GM21423 (cell line): ENCODE data around the gene LCNL1.
"Not testable (repeated sequence)": the region's sequence is repeated elsewhere in the genome, so short reads cannot be mapped to it uniquely, and the experiment has no call there.

Source experiments
- ATAC-seq: cut with Tn5 transposase; IDR thresholded peaks from one replicate; pipeline ENCODE4 v1.9.1; 2021; ENCODE audit warnings: mild to moderate bottlenecking, moderate library complexity; ENCODE audit not compliant: unreplicated experiment

LCNL1 gene

DNA sequence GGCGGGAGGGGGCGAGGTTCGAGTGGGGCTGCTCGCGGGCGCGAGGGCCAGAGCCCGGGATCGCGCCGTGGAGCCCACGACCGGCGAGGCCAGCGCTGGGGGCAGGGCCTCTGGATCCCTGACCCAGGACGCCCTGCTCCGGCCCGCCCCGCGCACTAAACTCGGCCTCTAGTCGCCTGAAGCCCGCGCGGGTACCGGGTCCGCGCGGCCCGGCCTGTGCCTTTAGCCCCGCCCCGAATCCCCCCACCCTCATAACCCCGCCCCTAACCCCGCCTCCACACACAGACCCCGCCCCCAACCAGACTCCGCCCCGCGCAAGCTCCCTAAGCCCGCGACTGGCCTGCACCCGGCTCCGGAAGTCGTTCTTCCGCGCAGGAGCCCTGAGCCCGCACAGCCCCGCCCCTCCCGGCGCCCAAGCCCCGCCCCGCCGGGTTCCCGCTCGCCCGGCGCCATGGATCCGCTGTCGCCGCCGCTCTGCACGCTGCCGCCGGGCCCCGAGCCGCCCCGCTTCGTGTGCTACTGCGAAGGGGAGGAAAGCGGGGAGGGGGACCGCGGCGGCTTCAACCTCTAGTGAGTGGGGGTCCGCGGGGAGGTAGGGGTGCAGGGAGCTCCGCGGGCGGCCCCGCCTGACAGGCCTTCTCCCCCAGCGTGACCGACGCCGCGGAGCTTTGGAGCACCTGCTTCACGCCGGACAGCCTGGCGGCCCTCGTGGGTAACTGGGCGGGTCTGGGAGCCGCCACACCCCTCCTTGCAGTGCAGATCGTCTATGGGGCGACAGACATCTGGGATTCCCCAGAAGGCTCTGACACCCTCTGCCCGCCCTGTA is 9.4 kb downstream of the LCNL1 start, which contains the start of gene PAXX:
PAXX (plus strand) TSS at position 430 of the 826 bp plus-strand sequence; CDS start at position 452, 22 bp downstream.
- ATAC-seq = peak; percentile 81

DNA sequence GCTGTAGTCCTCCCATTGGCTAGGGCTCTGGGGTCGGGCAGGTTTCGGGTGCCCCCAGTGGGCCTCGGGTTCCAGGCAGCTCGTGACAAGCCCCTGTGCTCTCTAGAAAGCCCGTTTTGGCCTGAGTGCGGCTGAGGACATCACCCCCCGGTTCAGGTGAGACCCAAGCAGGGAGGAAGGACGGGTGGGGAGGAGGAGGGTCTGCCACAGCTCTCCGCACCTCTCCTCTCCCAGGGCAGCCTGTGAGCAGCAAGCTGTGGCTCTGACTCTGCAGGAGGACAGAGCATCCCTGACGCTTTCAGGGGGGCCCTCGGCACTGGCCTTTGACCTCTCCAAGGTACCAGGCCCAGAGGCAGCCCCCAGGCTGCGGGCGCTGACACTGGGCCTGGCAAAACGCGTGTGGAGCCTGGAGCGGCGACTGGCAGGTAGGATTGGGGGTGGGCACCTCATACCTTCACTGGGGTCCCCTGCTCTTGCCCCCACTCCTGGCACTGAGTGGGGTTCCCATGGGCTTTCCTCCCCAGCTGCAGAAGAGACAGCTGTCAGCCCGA is 10.1 kb downstream of the LCNL1 start:
- no peak for ATAC-seq

DNA sequence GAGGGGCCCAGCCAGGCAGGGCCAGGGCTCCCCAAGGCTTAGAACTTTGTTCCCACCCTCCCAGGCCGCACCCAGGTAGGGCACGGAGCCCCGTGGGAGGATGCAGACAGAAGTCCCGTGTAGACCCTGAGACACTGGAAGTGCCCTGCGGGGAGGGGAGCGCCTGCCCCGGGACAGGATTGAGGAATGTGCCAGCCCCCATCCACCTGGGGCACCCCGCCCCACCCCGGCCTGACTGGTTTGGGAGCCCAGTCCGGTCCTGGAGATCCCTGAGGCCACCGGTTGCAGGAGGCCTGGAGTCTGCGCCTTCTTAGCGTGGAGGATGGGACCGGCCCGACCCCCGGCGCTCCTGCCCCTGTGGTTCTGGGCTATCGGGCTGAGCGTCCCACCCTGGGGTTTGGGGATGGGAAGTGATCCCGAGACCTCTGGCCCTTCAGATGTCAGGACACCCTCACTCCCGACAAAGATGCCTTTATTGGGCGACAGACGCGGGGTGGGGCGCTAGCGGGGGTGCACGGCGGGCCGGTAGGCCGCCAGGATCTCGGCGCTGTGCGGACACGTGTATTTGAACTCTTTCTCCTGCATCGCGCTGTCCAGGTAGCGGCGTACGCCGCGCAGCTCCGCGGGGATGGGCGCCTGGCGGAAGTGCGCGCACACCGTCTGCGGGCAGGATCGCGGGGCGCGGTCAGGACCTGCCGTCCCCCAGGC is 11.5 kb downstream of the LCNL1 start:
- ATAC-seq = no peak

- ATAC-seq = no peak
Measured at GRCh38 chr9:136994888-136995230, 12.1 kb downstream of the LCNL1 start.

DNA sequence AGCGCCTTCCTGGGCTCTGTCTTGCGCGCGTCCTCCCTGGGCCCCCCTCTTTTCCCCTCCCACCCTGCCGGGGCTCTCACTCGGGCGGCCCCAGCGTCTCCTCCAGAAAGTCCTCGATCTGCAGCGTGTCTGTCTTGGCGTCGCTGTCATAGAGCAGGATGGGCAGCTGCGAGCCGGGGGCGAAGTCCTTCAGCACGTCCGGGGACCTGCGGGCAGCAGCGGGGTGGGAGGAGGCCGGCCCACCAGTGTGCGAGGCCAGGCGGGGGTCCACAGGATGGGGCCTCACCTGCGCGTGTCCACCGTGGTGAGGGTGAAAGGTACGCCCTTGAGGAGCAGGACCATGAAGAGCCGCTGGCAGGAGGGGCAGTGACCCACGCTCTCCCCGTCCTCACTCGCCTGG is 12.6 kb downstream of the LCNL1 start:
- no peak for ATAC-seq

DNA sequence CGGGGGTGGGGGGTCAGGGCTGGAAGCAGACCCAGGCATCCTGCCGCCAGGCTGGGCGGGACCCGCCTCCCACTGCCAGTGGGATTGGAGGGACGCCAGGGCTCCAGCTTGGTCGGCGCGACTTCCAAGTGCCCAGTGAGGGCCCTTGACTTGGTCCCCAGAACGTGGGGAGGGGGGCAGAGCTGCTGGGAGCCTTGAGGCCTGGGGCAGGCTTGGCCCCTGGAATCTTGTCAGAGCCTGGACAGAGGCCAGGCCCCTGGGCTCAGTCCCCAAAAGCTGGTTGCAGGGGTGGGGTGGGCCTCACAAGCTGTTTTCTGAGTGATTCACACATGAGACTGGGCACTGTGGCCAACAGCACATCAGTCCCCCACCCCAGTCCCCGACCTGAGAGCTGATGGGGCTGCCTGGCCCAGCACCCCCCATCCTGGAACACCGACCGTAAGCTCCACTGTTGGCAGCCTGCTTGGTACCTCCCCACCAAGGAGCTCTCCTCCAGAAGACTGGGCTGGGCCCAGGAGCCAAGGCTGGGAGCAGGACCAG is 13.0 kb downstream of the LCNL1 start:
- ATAC-seq = no peak

GRCh38 chr9:136996361-136997292 is 13.8 kb downstream of the LCNL1 start, which contains the start of gene CLIC3:
CLIC3 (minus strand) TSS chr9:136996568; CDS start chr9:136996543, 25 bp downstream.
- no peak for ATAC-seq

DNA sequence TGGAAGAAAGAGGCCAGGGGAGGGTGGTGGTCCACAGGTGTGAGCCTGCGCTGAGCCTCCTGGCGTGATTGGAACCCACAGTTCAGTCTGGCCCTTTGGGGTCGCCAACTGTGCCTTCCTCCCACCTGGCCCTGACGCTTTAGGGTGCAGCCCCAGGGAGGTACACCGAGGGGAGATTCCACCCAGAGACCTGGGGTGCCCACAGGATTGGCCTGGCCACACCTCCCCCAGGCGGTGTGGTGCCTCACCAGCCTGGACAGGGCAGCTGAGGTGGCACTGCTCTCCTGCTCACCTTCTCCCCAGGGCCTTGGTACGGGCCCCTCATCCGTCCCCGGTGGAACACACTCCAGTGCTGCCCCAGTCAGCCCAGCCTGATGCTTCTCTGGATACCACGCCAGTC is 14.6 kb downstream of the LCNL1 start:
- ATAC-seq = no peak

DNA sequence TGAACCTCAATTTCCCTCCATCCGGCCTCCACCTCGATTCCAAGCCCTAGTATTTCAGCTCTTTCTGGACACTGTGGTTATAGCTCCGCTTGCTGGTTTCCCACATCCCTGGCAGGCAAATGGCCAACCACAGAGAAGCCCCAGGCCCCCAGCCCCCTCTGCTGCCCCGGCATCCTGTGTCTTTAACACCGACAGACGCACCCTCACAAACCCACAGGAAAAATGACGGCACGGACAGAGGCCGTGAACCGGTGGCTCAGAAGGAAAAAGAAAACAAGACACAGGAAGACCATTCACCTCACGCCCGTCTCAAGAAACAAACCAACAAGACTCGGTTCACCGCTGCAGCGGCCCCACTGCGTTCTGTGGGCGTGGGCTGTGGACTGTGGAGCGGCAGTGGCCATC is 15.0 kb downstream of the LCNL1 start:
- ATAC-seq = no peak

- ATAC-seq = peak; percentile 76
Measured at GRCh38 chr9:137000177-137000930, 17.6 kb downstream of the LCNL1 start.

GRCh38 chr9:137001857-137002645 is 19.3 kb downstream of the LCNL1 start:
- ATAC-seq = no peak

DNA sequence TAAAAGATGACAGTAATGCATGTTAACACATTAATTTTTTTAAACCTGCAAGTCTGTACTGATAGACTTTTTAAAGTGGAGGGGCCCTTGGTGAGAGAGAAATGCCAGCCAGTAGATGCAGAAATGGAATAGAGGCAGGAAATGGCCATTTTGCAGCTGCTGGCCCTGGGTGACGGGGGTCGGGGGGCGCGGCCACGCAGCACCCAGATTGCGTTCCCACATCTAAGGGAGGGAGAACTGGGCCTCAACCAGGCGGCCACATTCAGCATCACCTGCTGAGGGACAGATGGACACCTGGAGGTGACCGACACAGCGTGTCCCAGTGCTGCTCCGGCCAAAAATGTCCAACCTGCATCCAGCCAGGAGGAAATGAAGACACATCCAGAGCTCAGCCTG is 19.9 kb downstream of the LCNL1 start:
- no peak for ATAC-seq

- ATAC-seq = not testable (repeated sequence)
Measured at GRCh38 chr9:137004285-137004684, 21.5 kb downstream of the LCNL1 start.

DNA sequence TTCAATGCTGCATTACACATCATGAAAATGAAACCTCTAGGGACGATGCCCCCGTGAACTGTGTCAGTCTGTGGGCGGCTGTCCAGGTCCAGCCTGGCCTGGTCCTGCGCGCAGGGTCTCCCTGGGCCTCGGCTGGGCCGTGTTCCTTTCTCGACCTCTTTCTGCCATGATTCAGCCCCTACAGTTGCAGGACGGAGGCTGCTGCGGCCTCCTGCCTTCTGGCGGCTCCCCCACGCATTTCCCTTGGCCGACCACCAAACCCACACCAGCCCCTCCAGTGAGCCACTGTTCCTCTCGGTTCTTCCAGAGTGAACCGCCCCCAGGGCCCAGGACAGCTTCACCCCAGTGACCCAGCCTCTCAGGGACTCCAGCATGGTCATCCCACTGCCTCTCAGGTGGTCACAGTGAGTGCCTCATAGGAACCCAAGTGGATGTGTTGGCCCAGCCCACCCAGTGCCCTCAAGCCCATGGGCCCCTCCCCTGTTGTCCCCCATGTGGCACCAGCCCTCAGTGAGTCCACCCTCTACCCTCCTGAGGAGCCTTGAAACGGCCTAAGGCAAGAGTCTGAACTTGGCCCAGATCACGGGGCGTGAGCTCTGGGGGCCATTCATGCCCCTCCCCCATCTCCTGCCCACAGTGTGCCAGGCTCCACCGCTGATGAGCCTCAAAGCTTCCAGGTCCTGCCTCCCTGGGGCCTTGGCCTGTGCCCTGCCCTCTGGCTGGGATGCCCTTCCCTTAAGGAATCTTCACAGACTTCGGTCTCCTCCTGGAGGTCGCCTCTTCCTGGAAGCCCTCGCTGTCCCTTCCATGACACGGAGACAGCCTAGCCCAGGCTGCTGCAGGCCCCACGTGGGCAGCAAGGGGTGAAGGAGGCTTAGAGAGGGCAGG is 23.6 kb downstream of the LCNL1 start:
- ATAC-seq = no peak

GRCh38 chr9:137007108-137007815 is 24.5 kb downstream of the LCNL1 start:
- ATAC-seq = no peak

DNA sequence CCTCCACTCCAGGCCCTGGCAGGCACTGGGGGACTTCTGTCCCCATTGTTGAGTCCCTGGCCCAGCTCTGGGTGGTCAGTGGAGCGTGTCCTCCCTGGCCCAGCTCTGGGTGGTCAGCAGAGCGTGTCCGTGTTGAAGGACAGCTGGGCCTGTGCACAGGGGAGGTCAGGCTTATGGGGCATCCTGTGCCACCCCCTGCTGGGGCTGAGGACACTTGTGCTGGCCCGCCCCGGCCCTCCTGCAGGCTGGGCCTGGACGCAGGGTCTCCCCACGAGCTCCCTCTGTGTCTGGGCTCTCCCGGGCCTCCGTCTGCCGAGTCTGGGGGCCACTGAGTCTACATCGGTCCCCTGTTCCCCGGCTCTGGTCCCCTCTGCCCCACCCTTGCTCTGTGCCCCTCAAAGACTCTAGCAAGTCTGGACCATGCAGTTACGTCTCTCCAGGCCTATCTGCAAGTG is 25.1 kb downstream of the LCNL1 start:
- no peak for ATAC-seq

DNA sequence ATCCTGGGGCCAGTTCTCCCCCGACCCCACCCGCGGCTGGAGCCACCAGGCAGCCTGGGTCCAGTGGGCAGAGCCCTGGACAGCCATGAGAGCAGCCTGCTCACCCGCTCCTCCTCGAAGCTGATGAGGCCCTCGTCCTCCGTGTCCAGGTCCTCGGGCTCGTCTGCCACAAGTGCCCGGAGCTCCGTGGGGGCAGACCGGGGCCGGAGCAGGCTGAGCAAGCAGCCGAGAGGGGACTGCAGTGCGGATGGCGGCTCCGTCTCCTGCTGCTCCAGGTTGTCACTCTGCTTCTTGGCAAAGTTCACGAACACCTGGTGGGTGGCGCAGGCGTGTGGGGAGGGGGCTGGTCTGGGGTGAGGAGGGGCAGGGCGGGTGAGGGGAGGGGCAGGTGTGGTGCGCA is 25.5 kb downstream of the LCNL1 start:
- no peak for ATAC-seq
